Glomerular visceral epithelial cell (primary cell): ENCODE measurements around the gene MOB3C.
"Not testable (repeated sequence)": the region's sequence is repeated elsewhere in the genome, so short reads cannot be mapped to it uniquely, and the experiment has no call there.

Experiments
- DNase-seq: peaks from one replicate; pipeline ENCODE4 v3.0.0-alpha.2; 2016; ENCODE audit errors: extremely low spot score

Gene MOB3C

GRCh38 chr1:46616277-46617107 is at the start of gene MOB3C:
MOB3C (minus strand) TSS chr1:46616811; CDS start chr1:46613321, 3,490 bp downstream.
- DNase-seq, result peak; percentile 85

DNA sequence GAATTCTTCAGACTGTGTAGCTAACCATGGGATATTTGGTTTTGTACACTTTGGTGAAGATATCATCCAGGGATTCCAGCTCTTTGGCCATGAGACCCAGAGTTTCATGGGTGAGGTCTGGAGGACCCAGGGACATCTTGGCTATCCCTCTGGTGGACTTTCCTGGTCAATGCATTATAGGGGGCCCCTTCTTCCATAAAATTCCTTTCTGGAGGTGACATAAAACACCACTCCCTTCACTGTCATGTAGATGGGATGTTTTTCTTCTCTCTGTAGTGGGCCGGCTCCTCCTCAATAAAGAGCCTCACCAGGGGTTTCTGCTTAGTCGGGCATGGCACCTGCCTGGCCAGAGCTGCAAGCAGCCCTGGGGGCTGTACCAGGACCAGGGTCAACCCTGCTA is 49.4 kb upstream of the MOB3C start:
- DNase-seq, result no peak

GRCh38 chr1:46662919-46663318 is 46.3 kb upstream of the MOB3C start:
- DNase-seq, result not testable (repeated sequence)

DNA sequence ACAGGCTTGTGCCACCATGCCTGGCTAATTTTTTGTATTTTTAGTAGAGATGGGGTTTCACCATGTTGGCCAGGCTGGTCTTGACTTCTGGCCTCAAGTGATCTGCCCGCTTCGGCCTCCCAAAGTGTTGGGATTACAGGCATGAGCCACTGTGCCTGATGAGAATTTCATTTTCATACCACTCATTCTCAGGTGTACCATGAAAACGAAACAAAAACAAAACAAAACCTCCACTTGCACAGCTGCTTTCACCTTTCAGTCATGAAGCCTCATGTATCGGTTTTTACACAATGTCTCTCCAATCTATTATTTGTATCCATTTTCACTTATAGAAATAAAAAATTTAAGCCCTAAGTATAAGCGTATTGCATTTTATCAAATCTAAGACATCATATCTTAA is 43.5 kb upstream of the MOB3C start:
- not testable (repeated sequence) for DNase-seq

DNA sequence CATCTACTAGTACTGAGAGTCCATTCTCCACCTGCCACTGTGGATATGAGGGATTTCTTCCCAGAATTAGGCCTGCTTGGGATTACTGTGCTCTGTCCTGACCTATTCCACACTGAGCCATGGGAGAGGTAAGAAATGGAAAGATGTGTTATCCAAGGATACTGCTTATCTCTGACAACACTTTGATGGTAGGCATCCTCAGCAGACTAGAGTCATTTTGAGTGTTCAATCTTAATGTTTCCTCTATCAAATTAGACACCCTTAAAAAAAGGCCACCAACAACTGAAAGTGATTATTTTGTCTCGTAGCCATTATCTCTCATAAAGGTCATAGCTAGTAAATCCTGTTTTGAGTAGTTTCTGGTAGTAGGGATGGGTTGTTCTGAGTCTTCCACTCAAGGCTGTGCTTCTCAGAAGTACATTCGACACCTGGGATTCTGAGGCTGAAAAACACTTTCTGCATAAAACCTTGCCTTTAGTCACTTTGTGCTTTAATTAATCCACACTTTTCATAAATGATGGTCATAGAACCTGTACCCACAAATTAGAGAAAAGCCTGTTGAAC is 42.8 kb upstream of the MOB3C start:
- no peak for DNase-seq

- no peak for DNase-seq
These were observed 41.2 kb upstream of the MOB3C start for GRCh38 chr1:46657775-46658174.

GRCh38 chr1:46656643-46657042 is 40.0 kb upstream of the MOB3C start:
- no peak for DNase-seq

GRCh38 chr1:46655848-46656247 is 39.2 kb upstream of the MOB3C start:
- no peak for DNase-seq

GRCh38 chr1:46654698-46655097 is 38.1 kb upstream of the MOB3C start:
- not testable (repeated sequence) for DNase-seq

- DNase-seq, result no peak
These were observed 37.4 kb upstream of the MOB3C start for GRCh38 chr1:46654012-46654411.

GRCh38 chr1:46653405-46653958 is 36.9 kb upstream of the MOB3C start:
- no peak for DNase-seq

DNA sequence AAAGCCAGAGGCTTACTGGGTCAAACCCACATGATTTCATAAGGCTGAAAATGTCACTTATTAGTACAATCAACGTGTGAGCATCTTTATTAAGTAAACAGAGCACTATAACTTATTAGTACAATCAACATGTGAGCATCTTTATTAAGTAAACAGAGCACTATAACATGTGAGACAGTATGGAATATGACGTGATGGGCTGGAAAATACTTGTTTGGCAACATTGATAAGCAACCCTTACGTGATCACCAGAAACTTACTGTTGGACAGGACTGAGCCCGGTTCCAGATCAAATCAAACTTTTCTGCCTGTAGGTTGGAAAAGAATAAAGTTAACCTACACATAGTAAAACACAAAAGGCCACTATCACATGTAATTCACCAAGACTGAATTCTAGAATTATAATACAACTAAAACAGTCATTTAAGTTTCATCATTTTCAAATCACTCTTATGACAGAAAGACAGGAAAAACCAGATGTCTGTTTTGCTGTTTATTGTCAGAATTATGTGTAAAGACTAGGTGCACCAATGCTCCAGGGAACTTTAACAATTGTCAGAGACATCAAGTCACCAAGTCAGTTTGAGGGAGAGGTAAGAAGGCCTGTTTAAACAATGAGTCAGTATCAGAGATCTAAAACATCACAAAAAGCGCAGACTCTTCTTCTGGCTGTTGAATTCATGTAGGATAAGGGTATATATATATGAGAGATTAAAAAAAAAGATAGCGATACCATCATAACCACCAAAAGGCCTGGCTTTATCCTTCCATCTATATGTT is 35.9 kb upstream of the MOB3C start:
- DNase-seq, result no peak

DNA sequence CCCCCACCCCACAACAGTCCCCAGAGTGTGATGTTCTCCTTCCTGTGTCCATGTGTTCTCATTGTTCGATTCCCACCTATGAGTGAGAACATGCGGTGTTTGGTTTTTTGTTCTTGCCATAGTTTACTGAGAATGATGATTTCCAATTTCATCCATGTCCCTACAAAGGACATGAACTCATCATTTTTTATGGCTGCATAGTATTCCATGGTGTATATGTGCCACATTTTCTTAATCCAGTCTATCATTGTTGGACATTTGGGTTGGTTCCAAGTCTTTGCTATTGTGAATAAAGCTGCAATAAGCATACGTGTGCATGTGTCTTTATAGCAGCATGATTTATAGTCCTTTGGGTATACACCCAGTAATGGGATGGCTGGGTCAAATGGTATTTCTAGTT is 34.5 kb upstream of the MOB3C start:
- not testable (repeated sequence) for DNase-seq

GRCh38 chr1:46650491-46650890 is 33.9 kb upstream of the MOB3C start:
- no peak for DNase-seq

GRCh38 chr1:46649764-46650163 is 33.2 kb upstream of the MOB3C start:
- no peak for DNase-seq

- no peak for DNase-seq
These were observed 31.0 kb upstream of the MOB3C start for GRCh38 chr1:46647611-46648010.

- DNase-seq, result no peak
These were observed 30.2 kb upstream of the MOB3C start for GRCh38 chr1:46646844-46647243.

DNA sequence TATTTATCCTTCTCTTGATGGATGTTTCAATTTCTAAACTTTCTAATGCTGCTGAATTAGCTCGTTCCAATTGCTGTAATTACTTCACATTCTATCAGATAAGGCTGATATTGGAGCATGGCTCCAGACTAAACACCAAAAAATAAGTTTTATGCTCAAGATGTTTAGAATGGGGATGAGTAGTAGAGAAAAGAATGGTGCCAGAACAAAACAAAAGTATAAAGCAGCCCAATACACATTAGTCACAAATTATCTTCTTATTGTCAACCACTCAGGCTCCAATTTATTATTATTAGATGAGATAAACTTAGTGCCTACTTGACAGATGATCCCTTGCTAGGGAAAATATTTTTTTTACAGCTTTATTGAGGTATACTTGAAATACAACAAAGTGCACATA is 29.7 kb upstream of the MOB3C start:
- DNase-seq, result no peak

GRCh38 chr1:46645815-46646214 is 29.2 kb upstream of the MOB3C start:
- no peak for DNase-seq

- peak; percentile 77 for DNase-seq
These were observed 26.8 kb upstream of the MOB3C start for GRCh38 chr1:46643368-46643775.

DNA sequence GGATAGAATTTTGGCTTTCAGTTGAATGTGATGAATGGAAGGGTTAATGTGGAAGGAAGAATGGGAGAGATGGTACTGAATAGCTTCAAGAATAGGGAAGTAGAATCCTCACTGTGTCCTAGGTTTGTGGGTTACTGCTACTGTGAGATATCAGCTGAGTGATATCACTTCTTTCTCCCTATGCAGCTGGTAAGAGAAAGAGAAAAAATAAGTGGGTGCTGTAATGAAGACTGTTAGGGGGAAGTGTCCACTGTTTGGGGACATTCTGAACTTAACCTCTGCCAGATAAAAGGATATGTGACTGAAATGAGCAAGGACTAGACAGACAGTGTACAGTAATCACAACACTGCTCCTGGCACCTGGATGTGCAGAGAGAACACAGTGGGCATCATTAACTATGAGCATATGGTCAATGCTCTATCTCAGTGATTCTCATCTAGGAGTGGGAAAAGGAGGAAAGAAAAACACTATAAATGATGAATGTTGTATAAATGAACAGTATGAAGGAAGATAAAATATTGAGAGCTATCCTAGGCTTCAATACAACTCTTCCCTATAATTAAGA is 25.6 kb upstream of the MOB3C start:
- no peak for DNase-seq

DNA sequence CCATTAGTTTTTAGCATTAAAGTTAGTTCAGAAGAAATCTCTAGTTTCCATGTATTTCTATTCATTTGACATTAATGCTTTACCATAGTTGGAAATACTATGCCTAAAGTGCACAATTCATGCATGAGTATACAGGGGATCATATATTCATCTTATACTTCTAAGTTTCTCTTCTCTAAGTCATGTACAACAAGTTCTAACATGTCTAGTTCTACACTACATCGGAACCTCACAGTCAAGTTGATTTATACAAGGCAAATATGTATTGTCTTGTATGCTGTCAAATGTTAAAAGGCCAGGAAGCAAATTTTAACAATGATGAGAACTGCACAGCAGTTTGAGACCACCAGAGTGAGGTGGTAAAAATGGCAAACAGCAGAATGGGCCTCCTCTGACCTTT is 22.9 kb upstream of the MOB3C start:
- DNase-seq, result no peak
